HFFc6 (cell line): ENCODE results near the gene NPM1. TPM values are rescaled to one million over a fixed set of nuclear protein-coding genes. Genes with fewer than 3 reads are reported as not detected.

Experiments
- DNase-seq: peaks from one replicate; pipeline ENCODE4 v3.0.0-alpha.2; 2018
- H3K27ac Mint-ChIP-seq: 2 replicates; pipeline ENCODE4 v1.8.0; 2020; ENCODE audit warnings: mild to moderate bottlenecking, mixed read lengths
- H3K27me3 Mint-ChIP-seq: 2 replicates; pipeline ENCODE4 v1.8.0; 2021; ENCODE audit warnings: mild to moderate bottlenecking, moderate library complexity, mixed read lengths; ENCODE audit not compliant: insufficient read depth
- H3K36me3 Mint-ChIP-seq: 2 replicates; pipeline ENCODE4 v1.8.0; 2021; ENCODE audit warnings: low read depth, mixed read lengths
- H3K4me1 Mint-ChIP-seq: 2 replicates; pipeline ENCODE4 v1.8.0; 2020; ENCODE audit warnings: low read depth, mixed read lengths
- H3K4me3 Mint-ChIP-seq: 2 replicates; pipeline ENCODE4 v1.8.0; 2020; ENCODE audit warnings: mild to moderate bottlenecking, moderate library complexity, mixed read lengths
- H3K9me3 Mint-ChIP-seq: 2 replicates; pipeline ENCODE4 v1.8.0; 2020; ENCODE audit warnings: mild to moderate bottlenecking, mixed read lengths
- CTCF ChIP-seq: fragments of 200-600 bp; sonication (generic); IDR thresholded peaks from 2 replicates; pipeline ENCODE4 v1.5.0; 2021; ENCODE audit warnings: antibody characterized with exemption, mild to moderate bottlenecking
- long read RNA-seq: library from polyadenylated mRNA; unstranded; transcript quantifications from one replicate; pipeline ENCODE4 v2.0.0, GENCODE V29; 2019
- total RNA-seq, 6 experiments: library from RNA; stranded (reverse); fragmentation: NEBNext Ultra II Directional; extraction: Animal tissue kit (Norgen Biotek cat#: 25700); gene quantifications; 2 replicates in 1 of 6; 3 replicates in 5 of 6; pipeline ENCODE4 v1.2.3, GENCODE V29; 2021

NPM1 gene
- 1,000 to 10,000 TPM; 1,557 to 2,328 (median 1,897) TPM for total RNA-seq
- long read RNA-seq, transcript NPM1-201 (11 exons, 1,758 nt): major isoform, 1,538 of 1,895 reads
- long read RNA-seq, transcript NPM1-203 (10 exons, 1,598 nt): minor isoform, 152 of 1,895 reads
- long read RNA-seq, transcript NPM1-205 (5 exons, 670 nt): minor isoform, 5 of 1,895 reads
- long read RNA-seq, transcript NPM1-202 (10 exons, 1,237 nt): minor isoform, 50 of 1,895 reads
- long read RNA-seq, partial matches to known transcripts: 69 of 1,895 reads
- long read RNA-seq, other reads (novel, unspliced or antisense): 79 of 1,895 reads

- Mint-ChIP-seq H3K36me3 (peaks cover 41% of the 10 kb centered on the region), H3K27ac (peak within 1 kb of the TSS; percentile 98), H3K4me3 (peak within 1 kb of the TSS; percentile 96), H3K4me1 (peaks cover 33% of the 10 kb centered on the region), H3K9me3 (peaks cover 17% of the 10 kb centered on the region), H3K27me3 (peaks cover 18% of the 10 kb centered on the region)
- no peak for TF ChIP-seq CTCF
- peak; percentile 97 for DNase-seq
These were observed at the start of gene NPM1 for GRCh38 chr5:171387345-171387969. NPM1 (plus strand) TSS chr5:171387849; CDS start chr5:171387949, 100 bp downstream.

GRCh38 chr5:171340042-171340441 lies 47.6 kb upstream of the NPM1 start:
- Mint-ChIP-seq H3K4me1 (peaks cover 21% of the 10 kb centered on the region), H3K4me3 (no peak overlapping the region), H3K27me3 (peaks cover 6% of the 10 kb centered on the region), H3K9me3 (no peaks in the 10 kb centered on the region), H3K36me3 (no peaks in the 10 kb centered on the region), H3K27ac (no peak overlapping the region)
- no peak for TF ChIP-seq CTCF
- DNase-seq: no peak

GRCh38 chr5:171340491-171340890 lies 47.2 kb upstream of the NPM1 start:
- Mint-ChIP-seq H3K4me1 (peaks cover 21% of the 10 kb centered on the region), H3K9me3 (no peaks in the 10 kb centered on the region), H3K4me3 (no peak overlapping the region), H3K27ac (no peak overlapping the region), H3K36me3 (no peaks in the 10 kb centered on the region), H3K27me3 (peaks cover 6% of the 10 kb centered on the region)
- no peak for TF ChIP-seq CTCF
- DNase-seq: no peak

GRCh38 chr5:171342362-171343111 lies 45.1 kb upstream of the NPM1 start:
- TF ChIP-seq CTCF: peak; percentile 84
- Mint-ChIP-seq H3K27ac (no peak overlapping the region), H3K9me3 (no peaks in the 10 kb centered on the region), H3K27me3 (peaks cover 8% of the 10 kb centered on the region), H3K4me3 (no peak overlapping the region), H3K36me3 (no peaks in the 10 kb centered on the region), H3K4me1 (peaks cover 13% of the 10 kb centered on the region)
- DNase-seq: peak; percentile 58

GRCh38 chr5:171344936-171345608 lies 42.6 kb upstream of the NPM1 start:
- Mint-ChIP-seq H3K27ac (no peak overlapping the region), H3K27me3 (peaks cover 8% of the 10 kb centered on the region), H3K36me3 (no peaks in the 10 kb centered on the region), H3K9me3 (no peaks in the 10 kb centered on the region), H3K4me1 (peaks cover 4% of the 10 kb centered on the region; the same call in 1 of the 2 replicates), H3K4me3 (no peak overlapping the region)
- no peak for TF ChIP-seq CTCF
- DNase-seq: no peak
